ENCODE measurements around the gene GALK2. TPM values are rescaled to one million over a fixed set of nuclear protein-coding genes. Genes with fewer than 3 reads are reported as not detected.
"Not testable (repeated sequence)": the region's sequence is repeated elsewhere in the genome, so short reads cannot be mapped to it uniquely, and the experiment has no call there.

Gene GALK2
- total RNA-seq, 1 donor from 2014 or later = 38.3 TPM

- intact Hi-C loops (cut with micrococcal nuclease) = no loop called here
These were observed 136.5 kb downstream of the GALK2 start for GRCh38 chr15:49306551-49306950.

GRCh38 chr15:49308686-49309085, 138.6 kb downstream of the GALK2 start:
- no peak for DNase-seq
- intact Hi-C loops (cut with micrococcal nuclease) = no loop called here
- ATAC-seq = no peak

More at GRCh38 chr15:49306551-49306950, 136.5 kb downstream of the GALK2 start:
- DNase-seq (no peak), ATAC-seq (no peak)

- intact Hi-C loops (cut with micrococcal nuclease) = no loop called here
- DNase-seq (no peak), ATAC-seq (no peak)
These were observed 139.8 kb downstream of the GALK2 start for GRCh38 chr15:49309889-49310288.

GRCh38 chr15:49313650-49314049, 143.6 kb downstream of the GALK2 start:
- no peak for DNase-seq
- intact Hi-C loops (cut with micrococcal nuclease) = no loop called here
- ATAC-seq = peak; percentile 64

GRCh38 chr15:49314716-49315115, 144.7 kb downstream of the GALK2 start:
- intact Hi-C loops (cut with micrococcal nuclease) = no loop called here
- ATAC-seq = peak; percentile 90
- peak; percentile 58 for DNase-seq

- intact Hi-C loops (cut with micrococcal nuclease) = no loop called here
- no peak for DNase-seq
- ATAC-seq = peak; percentile 41
These were observed 145.4 kb downstream of the GALK2 start for GRCh38 chr15:49315391-49315823.

- intact Hi-C loops (cut with micrococcal nuclease) = no loop called here
- DNase-seq (no peak), ATAC-seq (peak; percentile 39)
These were observed 150.3 kb downstream of the GALK2 start for GRCh38 chr15:49320351-49320750.

GRCh38 chr15:49323207-49323606, 153.2 kb downstream of the GALK2 start:
- ATAC-seq (no peak), DNase-seq (no peak)
- intact Hi-C loops (cut with micrococcal nuclease) = no loop called here

GRCh38 chr15:49327927-49328326, 157.9 kb downstream of the GALK2 start:
- no peak for DNase-seq
- intact Hi-C loops (cut with micrococcal nuclease) = no loop called here
- no peak for ATAC-seq

GRCh38 chr15:49328941-49329340, 158.9 kb downstream of the GALK2 start:
- DNase-seq = no peak
- no peak for ATAC-seq
- intact Hi-C loops (cut with micrococcal nuclease) = no loop called here

- ATAC-seq = no peak
These were observed 160.1 kb downstream of the GALK2 start for GRCh38 chr15:49330166-49330565.

GRCh38 chr15:49331442-49331841, 161.4 kb downstream of the GALK2 start:
- intact Hi-C loops (cut with micrococcal nuclease) = no loop called here
- DNase-seq = no peak

More at GRCh38 chr15:49330166-49330565, 160.1 kb downstream of the GALK2 start:
- no peak for DNase-seq
- intact Hi-C loops (cut with micrococcal nuclease) = no loop called here

GRCh38 chr15:49331951-49332350, 161.9 kb downstream of the GALK2 start:
- intact Hi-C loops (cut with micrococcal nuclease) = no loop called here
- no peak for ATAC-seq

More at GRCh38 chr15:49331442-49331841, 161.4 kb downstream of the GALK2 start:
- no peak for ATAC-seq

GRCh38 chr15:49339656-49340055, 169.6 kb downstream of the GALK2 start:
- ATAC-seq (no peak), DNase-seq (no peak)

More at GRCh38 chr15:49331951-49332350, 161.9 kb downstream of the GALK2 start:
- no peak for DNase-seq

GRCh38 chr15:49343546-49343945, 173.5 kb downstream of the GALK2 start:
- ATAC-seq (no peak), DNase-seq (no peak)
- intact Hi-C loops (cut with micrococcal nuclease) = no loop called here

More at GRCh38 chr15:49339656-49340055, 169.6 kb downstream of the GALK2 start:
- intact Hi-C loops (cut with micrococcal nuclease) = no loop called here

GRCh38 chr15:49354439-49354838, 184.4 kb downstream of the GALK2 start:
- DNase-seq; intact Hi-C loops (cut with micrococcal nuclease); ATAC-seq: not testable (repeated sequence)

GRCh38 chr15:49361370-49361769, 191.3 kb downstream of the GALK2 start:
- no peak for DNase-seq
- ATAC-seq = no peak
- intact Hi-C loops (cut with micrococcal nuclease) = no loop called here

- no peak for ATAC-seq
- intact Hi-C loops (cut with micrococcal nuclease) = no loop called here
- no peak for DNase-seq
These were observed 196.4 kb downstream of the GALK2 start for GRCh38 chr15:49366496-49366895.

GRCh38 chr15:49370782-49371181, 200.7 kb downstream of the GALK2 start:
- intact Hi-C loops (cut with micrococcal nuclease) = no loop called here
- DNase-seq = no peak

GRCh38 chr15:49372366-49372765, 202.3 kb downstream of the GALK2 start:
- ATAC-seq (no peak), DNase-seq (no peak)
- intact Hi-C loops (cut with micrococcal nuclease) = no loop called here

More at GRCh38 chr15:49370782-49371181, 200.7 kb downstream of the GALK2 start:
- no peak for ATAC-seq

- no peak for ATAC-seq
- intact Hi-C loops (cut with micrococcal nuclease) = no loop called here
These were observed 209.9 kb downstream of the GALK2 start for GRCh38 chr15:49379996-49380395.

GRCh38 chr15:49380912-49381311, 210.9 kb downstream of the GALK2 start:
- DNase-seq = no peak
- intact Hi-C loops (cut with micrococcal nuclease) = no loop called here
- no peak for ATAC-seq

More at GRCh38 chr15:49379996-49380395, 209.9 kb downstream of the GALK2 start:
- no peak for DNase-seq

Measured in left ventricle myocardium superior (tissue), 1 donor.